Activated T-helper 2 cell treated with anti-CD3 and anti-CD28 coated beads, Interferon-gamma antibody, Interleukin-2, Interleukin-4, amounts not matched to agents 10 μg/mL and 5 μg/mL and 100 μg/mL, durations not matched to agents 14 hours and 24 hours and 36 hours (primary cell): Measurements from ENCODE around the gene NECTIN1. TPM values are rescaled to one million over a fixed set of nuclear protein-coding genes. Genes with fewer than 3 reads are reported as not detected.

Source experiments
- DNase-seq: peaks from one replicate; pipeline ENCODE4 v3.0.0; 2021; ENCODE audit warnings: low spot score
- H3K27ac Mint-ChIP-seq: one replicate; pipeline ENCODE4 v1.8.0; 2021; ENCODE audit warnings: mixed read lengths
- H3K27me3 Mint-ChIP-seq: one replicate; pipeline ENCODE4 v1.8.0; 2021; ENCODE audit warnings: low read depth, mixed read lengths
- H3K36me3 Mint-ChIP-seq: one replicate; pipeline ENCODE4 v1.8.0; 2021; ENCODE audit warnings: low read depth, mixed read lengths
- H3K4me1 Mint-ChIP-seq: one replicate; pipeline ENCODE4 v1.8.0; 2021; ENCODE audit warnings: low read depth, mixed read lengths
- H3K4me3 Mint-ChIP-seq: one replicate; pipeline ENCODE4 v1.8.0; 2021; ENCODE audit warnings: low read depth, mild to moderate bottlenecking, moderate library complexity, mixed read lengths
- H3K9me3 Mint-ChIP-seq: one replicate; pipeline ENCODE4 v1.8.0; 2021; ENCODE audit warnings: mixed read lengths
- intact Hi-C: fragments of 100-400 bp; cut with micrococcal nuclease; formaldehyde crosslinking; loops from one replicate; pipeline ENCODE4 v1.15.1; 2023
- total RNA-seq: library from RNA; stranded (reverse); gene quantifications from 2 replicates; pipeline ENCODE4 v1.2.3, GENCODE V29; 2022

The NECTIN1 gene
- total RNA-seq, 1 donor from 2014 or later, result 5.6 TPM

DNA sequence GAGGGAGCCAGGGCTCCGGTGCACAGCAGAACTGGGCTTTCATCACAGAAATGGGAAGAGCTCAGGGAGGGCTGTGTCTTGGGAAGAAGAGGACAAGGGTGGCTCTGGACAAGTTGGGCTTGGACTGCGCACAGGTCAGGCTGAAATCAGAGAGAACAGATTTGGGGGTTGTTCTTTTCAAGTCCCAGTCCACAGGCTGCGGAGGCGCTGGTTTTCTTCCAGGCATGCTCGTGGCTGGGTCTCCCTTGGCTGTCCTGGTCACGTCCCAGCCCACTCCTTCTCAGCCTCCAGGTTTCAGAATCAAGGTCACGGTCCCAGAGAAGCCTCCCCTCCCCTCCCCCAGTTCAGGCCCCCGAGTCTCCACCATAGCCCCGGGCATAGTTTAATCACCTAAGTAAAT is 17.0 kb downstream of the NECTIN1 start:
- Mint-ChIP-seq H3K27me3 (peaks cover 37% of the 10 kb centered on the region), H3K9me3 (no peaks in the 10 kb centered on the region), H3K4me1 (peaks cover 5% of the 10 kb centered on the region), H3K4me3 (no peak overlapping the region), H3K27ac (no peak overlapping the region), H3K36me3 (no peaks in the 10 kb centered on the region)
- intact Hi-C loops, result no loop called here
- DNase-seq, result no peak

DNA sequence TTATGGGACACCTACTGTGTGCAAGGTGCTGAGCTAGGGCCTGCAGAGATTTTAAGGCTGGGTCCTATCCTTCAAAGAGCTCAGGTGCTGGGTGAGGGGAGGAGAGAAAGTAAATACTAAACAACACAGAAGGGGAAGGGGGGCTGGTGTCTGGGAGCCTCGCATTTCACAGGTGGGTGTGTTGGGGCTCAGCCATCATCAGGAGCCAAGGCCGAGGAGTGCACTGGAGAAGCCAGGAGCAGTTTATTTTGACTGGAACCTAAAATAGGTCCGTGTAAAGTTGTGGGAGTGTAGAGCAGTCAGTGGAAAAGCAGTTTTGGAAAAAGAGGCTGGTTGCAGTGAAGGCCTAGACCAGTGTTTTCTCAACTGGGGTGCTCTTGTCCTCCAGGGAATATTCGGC is 17.5 kb downstream of the NECTIN1 start:
- H3K4me3 Mint-ChIP-seq, result no peak overlapping the region
- no peak for DNase-seq
- no peak overlapping the region for H3K27ac Mint-ChIP-seq
- peaks cover 5% of the 10 kb centered on the region for H3K4me1 Mint-ChIP-seq
- intact Hi-C loops, result no loop called here
- H3K36me3 Mint-ChIP-seq, result no peaks in the 10 kb centered on the region
- peaks cover 37% of the 10 kb centered on the region for H3K27me3 Mint-ChIP-seq
- no peaks in the 10 kb centered on the region for H3K9me3 Mint-ChIP-seq

DNA sequence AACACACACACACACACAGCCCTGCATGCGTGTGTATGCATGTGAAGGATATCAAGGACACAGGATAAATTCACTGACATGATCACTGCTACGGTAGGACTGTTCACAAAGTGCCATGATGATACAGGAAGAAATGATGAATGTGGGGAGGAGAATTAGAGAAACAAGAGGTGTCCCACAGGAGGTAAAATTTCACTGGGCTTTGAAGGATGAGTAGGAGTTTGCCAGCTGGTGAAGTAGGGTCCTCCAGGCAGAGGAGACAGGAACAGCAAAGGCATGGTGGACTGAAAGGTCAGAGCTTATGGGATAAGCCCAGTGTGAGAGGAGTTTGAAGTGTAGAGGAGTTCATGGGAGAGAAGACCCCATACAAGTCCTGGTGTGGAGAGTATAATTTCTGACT is 18.6 kb downstream of the NECTIN1 start:
- H3K36me3 Mint-ChIP-seq, result no peaks in the 10 kb centered on the region
- peaks cover 5% of the 10 kb centered on the region for H3K4me1 Mint-ChIP-seq
- no peaks in the 10 kb centered on the region for H3K9me3 Mint-ChIP-seq
- intact Hi-C loops, result no loop called here
- peaks cover 38% of the 10 kb centered on the region for H3K27me3 Mint-ChIP-seq
- no peak overlapping the region for H3K27ac Mint-ChIP-seq
- DNase-seq, result no peak
- H3K4me3 Mint-ChIP-seq, result no peak overlapping the region

DNA sequence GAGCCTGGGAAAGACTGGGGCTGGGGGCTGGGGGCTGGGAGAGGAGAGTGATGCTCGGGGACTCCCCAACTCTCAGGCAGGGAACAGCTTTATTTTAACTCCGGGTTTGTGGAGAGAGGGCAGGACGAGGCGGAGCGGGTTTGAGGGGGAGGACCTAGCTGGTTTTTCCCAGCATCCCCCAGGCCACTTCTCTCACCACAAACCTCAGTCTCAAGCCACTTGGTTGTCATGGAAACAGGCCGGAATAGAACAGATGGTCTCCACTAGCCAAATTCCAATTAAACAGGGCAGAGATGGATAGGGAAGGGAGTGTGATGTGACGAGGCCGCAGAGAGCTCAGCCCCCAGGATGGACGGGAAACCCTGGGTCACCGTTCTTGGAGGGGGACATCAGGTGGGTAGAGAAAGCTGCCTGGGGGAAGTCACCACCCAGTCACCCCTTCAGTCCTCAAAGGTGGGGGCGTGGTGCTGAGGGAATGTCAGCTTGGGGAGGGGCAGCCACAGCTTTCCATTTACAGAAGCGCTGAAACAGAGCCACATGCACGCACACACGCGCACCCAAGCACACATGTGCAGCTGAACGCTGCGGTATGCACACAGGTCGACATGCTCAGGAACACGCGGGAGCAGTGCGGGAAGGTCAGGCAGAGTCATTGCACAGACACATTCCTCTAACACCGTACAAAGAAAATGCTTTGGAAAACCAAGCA is 19.2 kb downstream of the NECTIN1 start:
- Mint-ChIP-seq H3K4me1 (peaks cover 5% of the 10 kb centered on the region), H3K27me3 (peaks cover 41% of the 10 kb centered on the region), H3K27ac (no peak overlapping the region), H3K9me3 (no peaks in the 10 kb centered on the region), H3K4me3 (no peak overlapping the region), H3K36me3 (no peaks in the 10 kb centered on the region)
- intact Hi-C loops, result no loop called here
- DNase-seq, result no peak

DNA sequence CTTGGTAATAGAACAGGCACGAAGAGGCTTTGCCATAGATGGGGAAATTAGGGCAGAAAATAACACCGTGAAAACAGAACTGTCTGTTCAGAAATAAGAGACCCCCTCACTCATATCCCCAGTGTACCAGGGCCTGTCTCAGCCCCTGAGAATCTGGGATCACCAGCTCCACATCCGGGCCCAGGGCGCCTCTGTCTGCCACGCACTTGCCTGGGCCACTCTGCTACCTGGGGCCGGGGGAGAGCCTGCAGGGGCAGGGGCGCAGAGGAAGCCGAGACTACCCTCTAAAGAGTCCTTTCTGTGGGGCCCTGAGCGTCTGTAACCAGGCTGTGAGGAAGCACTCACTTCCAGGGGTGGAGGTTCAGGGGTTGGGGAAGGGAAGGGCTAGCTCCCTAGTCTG is 19.8 kb downstream of the NECTIN1 start:
- H3K27ac Mint-ChIP-seq, result no peak overlapping the region
- DNase-seq, result no peak

DNA sequence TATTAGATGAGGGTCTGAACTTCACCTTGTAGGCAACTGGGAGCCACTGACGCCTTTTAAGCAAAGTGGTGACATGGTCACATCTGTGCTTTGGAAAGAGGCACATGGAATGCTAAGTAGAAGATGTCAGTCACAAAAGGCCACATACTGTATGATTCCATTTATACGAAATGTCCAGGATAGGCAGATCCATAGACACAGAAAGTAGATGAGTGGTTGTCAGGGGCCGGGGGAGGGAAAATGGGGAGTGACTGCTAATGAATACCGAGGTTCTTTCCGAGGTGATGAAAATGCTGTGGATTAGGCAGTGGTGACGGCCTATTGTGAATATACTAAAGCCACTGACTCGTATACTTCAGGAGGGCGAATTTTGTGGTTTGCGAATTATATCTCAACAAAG is 20.6 kb downstream of the NECTIN1 start:
- intact Hi-C loops, result no loop called here
- peaks cover 5% of the 10 kb centered on the region for H3K4me1 Mint-ChIP-seq
- DNase-seq, result no peak
- peaks cover 43% of the 10 kb centered on the region for H3K27me3 Mint-ChIP-seq
- H3K9me3 Mint-ChIP-seq, result no peaks in the 10 kb centered on the region
- no peaks in the 10 kb centered on the region for H3K36me3 Mint-ChIP-seq
- no peak overlapping the region for H3K27ac Mint-ChIP-seq
- no peak overlapping the region for H3K4me3 Mint-ChIP-seq

More for the DNA sequence above, 19.8 kb downstream of the NECTIN1 start:
- Mint-ChIP-seq H3K4me1 (peaks cover 5% of the 10 kb centered on the region), H3K27me3 (peaks cover 43% of the 10 kb centered on the region), H3K4me3 (no peak overlapping the region), H3K36me3 (no peaks in the 10 kb centered on the region), H3K9me3 (no peaks in the 10 kb centered on the region)
- intact Hi-C loops, result no loop called here

DNA sequence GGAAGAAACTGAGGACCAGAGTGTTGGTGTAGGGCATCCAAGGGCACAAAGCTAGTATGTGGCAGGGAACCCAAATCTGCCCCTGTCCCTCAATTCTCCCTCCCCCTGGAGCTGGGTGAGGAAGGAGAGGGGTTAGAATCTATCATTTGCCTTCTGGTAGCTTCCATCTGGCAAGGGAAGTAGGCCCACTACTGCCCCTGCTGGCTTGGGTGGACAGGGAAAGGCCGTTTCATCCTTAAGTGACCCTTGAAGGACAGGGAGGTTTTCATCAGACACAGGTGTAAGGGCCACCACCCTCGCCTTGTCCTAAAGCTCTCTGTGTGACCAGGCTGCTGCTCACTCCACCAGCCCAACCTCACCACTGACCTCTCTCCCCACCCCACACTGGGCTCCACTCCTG is 22.1 kb downstream of the NECTIN1 start:
- H3K9me3 Mint-ChIP-seq, result no peaks in the 10 kb centered on the region
- DNase-seq, result no peak
- peaks cover 2% of the 10 kb centered on the region for H3K4me1 Mint-ChIP-seq
- no peak overlapping the region for H3K27ac Mint-ChIP-seq
- intact Hi-C loops, result no loop called here
- H3K36me3 Mint-ChIP-seq, result no peaks in the 10 kb centered on the region
- no peak overlapping the region for H3K4me3 Mint-ChIP-seq
- H3K27me3 Mint-ChIP-seq, result peaks cover 39% of the 10 kb centered on the region

DNA sequence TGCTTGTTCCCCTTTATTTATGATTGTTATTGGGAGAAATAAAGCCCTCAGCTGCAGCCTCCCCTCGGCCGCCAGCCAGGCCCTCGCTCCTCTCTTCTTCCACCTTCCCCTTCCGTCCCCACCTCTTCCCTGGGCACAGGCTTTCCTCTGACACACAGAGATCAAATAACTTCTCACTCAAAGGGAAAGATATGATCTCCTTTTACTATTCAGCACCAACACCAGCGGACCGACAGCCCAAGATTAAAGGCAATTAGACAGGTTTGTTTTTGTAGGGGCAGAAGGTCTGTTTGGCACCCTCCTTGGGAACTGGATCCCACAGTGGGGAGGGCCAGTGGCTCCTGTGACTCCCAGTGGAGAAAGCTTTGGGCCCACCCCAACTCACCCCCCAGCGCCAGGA is 23.0 kb downstream of the NECTIN1 start:
- H3K4me3 Mint-ChIP-seq, result no peak overlapping the region
- H3K9me3 Mint-ChIP-seq, result no peaks in the 10 kb centered on the region
- H3K27ac Mint-ChIP-seq, result no peak overlapping the region
- intact Hi-C loops, result no loop called here
- peaks cover 2% of the 10 kb centered on the region for H3K4me1 Mint-ChIP-seq
- H3K27me3 Mint-ChIP-seq, result peaks cover 39% of the 10 kb centered on the region
- no peaks in the 10 kb centered on the region for H3K36me3 Mint-ChIP-seq
- no peak for DNase-seq

DNA sequence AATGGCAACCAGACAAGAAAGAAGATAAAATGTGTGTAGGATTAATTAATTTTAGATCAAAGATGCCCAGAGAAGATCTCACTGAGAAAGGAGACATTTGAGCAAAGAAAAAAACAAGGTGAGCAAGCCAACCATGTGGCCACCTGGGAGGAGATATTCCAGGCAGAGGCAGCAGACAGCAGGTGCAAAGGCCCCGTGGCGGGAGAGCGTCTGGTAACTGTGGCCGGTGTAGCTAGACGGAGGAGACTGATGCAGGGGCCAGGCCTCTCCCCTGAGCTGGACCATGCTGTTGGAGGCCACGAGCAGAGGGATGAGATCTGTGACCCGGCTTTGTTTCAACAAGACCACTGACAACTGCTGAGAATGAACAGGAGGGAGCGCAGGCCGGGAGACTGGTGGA is 23.6 kb downstream of the NECTIN1 start:
- H3K9me3 Mint-ChIP-seq, result no peaks in the 10 kb centered on the region
- H3K4me1 Mint-ChIP-seq, result peaks cover 2% of the 10 kb centered on the region
- no peak overlapping the region for H3K27ac Mint-ChIP-seq
- no peak for DNase-seq
- H3K27me3 Mint-ChIP-seq, result peaks cover 35% of the 10 kb centered on the region
- H3K4me3 Mint-ChIP-seq, result no peak overlapping the region
- intact Hi-C loops, result no loop called here
- H3K36me3 Mint-ChIP-seq, result no peaks in the 10 kb centered on the region

DNA sequence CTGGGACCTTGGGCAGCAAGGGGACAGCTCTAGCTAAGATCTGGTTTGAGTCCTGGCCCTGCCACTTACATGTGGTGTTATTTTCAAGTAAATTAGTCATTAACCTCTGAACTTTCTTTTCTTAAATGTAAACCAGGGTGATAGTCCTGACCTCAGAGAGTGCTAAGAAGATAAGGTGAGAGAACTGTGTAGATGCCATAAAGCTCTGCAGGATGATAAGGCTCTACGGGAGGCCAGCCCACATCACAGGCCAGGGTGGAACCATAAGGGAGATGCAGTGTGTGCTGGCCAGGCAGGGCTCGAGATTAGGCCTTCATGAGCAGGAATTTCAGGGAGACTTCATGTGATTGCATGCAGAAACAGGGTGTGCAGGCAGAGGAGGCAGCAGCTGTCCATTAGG is 24.2 kb downstream of the NECTIN1 start:
- Mint-ChIP-seq H3K9me3 (no peaks in the 10 kb centered on the region), H3K36me3 (no peaks in the 10 kb centered on the region), H3K4me1 (peaks cover 2% of the 10 kb centered on the region), H3K27ac (no peak overlapping the region), H3K27me3 (peaks cover 30% of the 10 kb centered on the region), H3K4me3 (no peak overlapping the region)
- intact Hi-C loops, result no loop called here
- no peak for DNase-seq

DNA sequence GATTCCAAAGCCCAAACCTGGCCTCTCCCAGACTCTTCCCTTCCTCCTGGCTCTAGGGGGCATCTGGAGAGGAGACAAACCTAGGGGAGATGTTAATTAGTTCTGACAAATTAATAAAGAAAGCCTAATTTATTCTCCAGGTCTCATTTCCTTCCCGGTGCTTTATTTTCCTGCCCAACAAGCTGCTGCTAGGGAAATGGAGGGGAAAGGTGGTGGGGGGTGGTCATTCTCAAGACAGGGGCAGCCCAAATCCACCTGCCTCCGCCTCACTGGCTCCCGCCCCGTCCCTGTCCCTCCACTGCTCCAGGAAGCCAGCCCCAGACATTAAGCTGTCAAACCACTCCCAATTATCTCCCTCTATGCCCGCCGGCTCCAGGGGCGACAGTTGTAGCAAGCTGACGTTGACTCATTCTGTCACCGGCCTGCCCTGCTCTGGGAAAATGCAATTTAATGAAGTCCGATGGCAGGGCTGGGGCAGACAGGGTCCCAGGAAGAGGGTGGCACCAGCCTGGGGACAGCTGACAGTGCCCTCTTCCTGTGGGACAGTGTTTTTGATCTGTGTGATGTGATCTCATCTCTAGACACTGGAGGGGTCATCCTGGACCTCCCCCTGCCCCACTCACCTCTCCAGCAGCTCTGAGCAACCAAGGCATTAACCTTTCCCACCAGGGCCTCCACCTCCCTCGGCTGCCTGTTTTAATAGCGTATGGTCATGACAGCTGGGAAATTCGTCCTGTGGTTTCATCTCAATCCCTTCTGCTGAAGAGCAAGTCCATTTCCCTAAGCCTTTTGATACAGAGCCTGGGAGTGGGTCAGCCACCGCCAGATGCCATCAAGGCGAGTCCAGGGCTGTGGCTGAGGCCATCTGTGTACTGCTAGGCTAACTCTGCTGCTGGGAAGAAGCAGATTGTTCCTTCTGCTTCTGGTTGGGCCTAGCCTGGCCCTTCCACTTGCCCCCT is 27.1 kb downstream of the NECTIN1 start:
- Mint-ChIP-seq H3K27me3 (peaks cover 6% of the 10 kb centered on the region), H3K36me3 (no peaks in the 10 kb centered on the region), H3K4me1 (no peaks in the 10 kb centered on the region), H3K9me3 (no peaks in the 10 kb centered on the region), H3K27ac (no peak overlapping the region), H3K4me3 (no peak overlapping the region)
- no peak for DNase-seq
- intact Hi-C loops, result no loop called here

DNA sequence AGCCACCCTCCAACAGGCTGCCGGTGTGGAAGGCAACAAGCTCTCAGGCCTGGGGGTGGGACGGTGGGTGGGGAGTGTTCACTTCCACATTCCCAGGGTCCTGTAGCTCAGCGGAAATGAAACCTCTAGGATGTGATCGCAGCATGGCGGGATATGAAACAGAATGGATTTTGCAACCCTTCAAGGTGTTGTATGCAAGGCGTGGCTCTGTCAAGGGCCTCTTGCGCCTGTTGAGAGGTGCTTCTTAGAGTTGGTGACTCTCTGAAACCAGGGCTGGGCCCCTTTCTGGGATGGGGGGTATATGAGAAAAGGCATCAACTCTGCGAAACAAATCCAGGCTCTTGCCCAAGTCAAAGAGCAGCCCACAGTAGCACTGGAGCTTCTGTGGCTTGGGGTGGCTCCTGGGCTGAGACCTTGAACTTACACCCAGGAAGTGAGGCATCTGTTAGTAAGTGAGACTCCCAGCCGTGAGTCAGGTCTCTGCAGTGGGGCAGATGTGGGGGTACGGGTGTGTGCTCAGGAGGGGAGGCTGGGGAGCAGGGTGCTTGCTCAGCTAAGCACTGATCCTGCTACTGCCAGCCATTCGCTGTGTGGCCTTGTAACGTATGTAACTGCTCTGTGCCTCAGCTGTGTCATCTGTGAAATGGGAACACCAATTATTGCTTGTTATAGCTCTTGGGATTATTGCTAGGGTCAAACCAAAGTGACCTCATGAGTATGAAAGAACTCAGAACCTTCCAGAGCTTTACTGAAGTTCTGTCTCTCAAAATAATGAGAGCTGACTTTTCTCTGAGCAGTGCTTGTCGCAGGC is 28.3 kb downstream of the NECTIN1 start:
- DNase-seq, result no peak
- H3K4me3 Mint-ChIP-seq, result no peak overlapping the region
- peaks cover 6% of the 10 kb centered on the region for H3K27me3 Mint-ChIP-seq
- H3K27ac Mint-ChIP-seq, result no peak overlapping the region
- no peaks in the 10 kb centered on the region for H3K4me1 Mint-ChIP-seq
- intact Hi-C loops, result no loop called here
- H3K36me3 Mint-ChIP-seq, result no peaks in the 10 kb centered on the region
- no peaks in the 10 kb centered on the region for H3K9me3 Mint-ChIP-seq
